ENCODE measurements around the gene TMEM225B. TPM values are rescaled to one million over a fixed set of nuclear protein-coding genes. Genes with fewer than 3 reads are reported as not detected.
"Not testable (repeated sequence)": the region's sequence is repeated elsewhere in the genome, so short reads cannot be mapped to it uniquely, and the experiment has no call there.

Gene TMEM225B, protein sequence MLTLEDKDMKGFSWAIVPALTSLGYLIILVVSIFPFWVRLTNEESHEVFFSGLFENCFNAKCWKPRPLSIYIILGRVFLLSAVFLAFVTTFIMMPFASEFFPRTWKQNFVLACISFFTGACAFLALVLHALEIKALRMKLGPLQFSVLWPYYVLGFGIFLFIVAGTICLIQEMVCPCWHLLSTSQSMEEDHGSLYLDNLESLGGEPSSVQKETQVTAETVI
- 1 to 10 TPM in 1 of 3 donors, under 1 TPM in 2; 0.49 to 1.1 (median 0.52) TPM for polyA plus RNA-seq

DNA sequence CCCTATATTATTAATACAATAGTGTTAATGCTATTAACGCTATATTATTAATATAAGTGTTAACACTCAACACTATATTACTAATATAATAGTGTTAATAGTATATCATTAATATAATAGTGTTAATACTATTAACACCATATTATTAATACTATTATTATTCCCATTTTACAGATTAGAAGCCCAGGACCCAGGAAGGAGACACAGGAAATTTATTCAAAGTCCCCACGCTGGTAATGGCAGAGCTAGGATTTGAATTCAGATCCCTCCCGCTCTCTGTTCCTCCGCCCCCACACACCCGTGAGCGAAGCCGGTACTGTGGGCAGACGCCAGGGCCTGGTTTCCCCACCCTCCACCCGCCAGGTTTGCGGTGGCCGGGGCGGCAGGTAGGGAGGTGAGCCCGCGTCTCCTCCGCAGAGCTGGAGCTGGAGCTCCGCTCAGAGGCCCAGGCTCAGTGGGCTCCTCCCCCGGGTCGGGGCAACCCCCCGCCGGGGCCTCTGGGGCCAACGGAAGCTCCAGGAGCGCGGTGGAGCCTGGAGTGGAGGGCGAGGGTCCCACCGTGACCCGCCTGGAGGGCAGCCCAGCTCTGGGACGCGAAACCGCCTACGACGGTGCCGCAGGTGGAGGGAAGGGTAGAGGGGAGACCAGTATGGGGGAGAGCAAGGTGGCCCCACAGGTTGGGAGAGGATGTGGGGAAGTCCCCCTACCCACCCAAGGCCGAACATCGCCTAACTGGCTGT lies at the start of gene TMEM225B:
Gene TMEM225B, plus strand, starts transcription at position 506 of the 740 bp plus-strand sequence. CDS start 6,122 bp downstream, outside the sequence.
- 66 to 74% (median 68%) methylated on average over 24 to 34 of the region's 34 CpGs for WGBS, 3 donors
- no peak within 1 kb of the TSS for H3K27ac ChIP-seq (ENCODE audit: low read depth, low read length)

DNA sequence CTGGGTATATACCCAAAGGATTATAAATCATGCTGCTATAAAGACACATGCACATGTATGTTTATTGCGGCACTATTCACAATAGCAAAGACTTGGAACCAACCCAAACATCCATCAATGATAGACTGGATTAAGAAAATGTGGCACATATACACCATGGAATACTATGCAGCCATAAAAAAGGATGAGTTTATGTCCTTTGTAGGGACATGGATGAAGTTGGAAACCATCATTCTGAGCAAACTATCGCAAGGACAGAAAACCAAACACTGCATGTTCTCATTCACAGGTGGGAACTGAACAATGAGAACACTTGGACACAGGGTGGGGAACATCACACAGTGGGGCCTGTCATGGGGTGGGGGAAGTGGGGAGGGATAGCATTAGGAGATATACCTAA lies 48.5 kb upstream of the TMEM225B start:
- not testable (repeated sequence) for H3K27ac ChIP-seq (ENCODE audit: low read depth, low read length)
- WGBS, 3 donors: 100% methylated on average over 1 of the region's 2 CpGs

DNA sequence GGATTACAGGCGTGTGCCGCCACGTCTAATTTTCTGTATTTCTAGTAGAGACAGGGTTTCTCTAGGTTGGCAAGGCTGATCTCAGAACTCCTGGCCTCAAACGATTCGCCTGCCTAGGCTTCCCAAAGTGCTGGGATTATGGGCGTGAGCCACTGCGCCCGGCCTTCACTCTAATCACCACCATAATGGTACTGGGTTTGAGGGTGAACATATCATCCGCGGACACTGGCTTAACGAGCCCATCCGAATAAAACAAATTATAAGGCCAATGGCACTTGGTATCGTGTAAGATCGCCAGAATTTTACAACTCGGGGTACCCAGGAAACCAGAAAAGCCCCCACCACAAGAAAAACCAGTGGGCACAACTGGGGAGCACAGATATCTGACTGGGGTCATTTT lies 46.7 kb upstream of the TMEM225B start:
- WGBS, 3 donors: 8 to 9% (median 9%) methylated on average over 15 of the region's 15 CpGs

DNA sequence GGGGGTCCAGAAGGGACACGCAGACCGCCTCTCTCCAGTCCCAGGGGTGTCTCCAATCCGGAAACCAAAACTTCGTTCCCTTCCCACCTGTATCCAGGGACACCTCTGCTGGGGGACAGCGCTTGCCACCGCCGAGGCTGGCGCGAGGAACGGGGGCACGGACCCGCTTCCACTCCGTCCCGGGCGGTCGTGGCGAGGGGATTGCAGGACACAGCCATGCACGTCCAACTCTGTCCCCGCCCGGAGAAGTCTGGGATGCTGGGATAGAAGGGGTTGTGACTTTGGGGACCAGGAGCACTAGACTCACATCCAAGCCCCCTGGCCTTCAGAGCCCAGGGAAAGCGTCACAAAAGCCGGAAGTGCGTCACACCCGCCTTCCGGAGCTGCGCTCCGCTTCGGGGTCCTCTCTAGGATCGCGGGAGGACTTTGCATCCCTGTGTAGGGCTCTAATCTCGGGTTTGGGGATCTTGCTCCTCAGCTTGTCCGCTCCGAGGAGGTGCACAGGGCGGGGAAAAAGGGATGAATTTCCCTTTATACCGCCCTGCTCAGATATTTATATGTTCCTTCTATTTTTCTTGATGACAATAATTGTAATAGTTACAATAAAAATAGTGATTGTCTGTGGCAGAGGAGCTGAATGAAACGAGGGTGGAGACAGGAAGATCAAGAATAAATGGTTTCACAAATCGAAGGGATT lies 46.2 kb upstream of the TMEM225B start, which contains the start of gene FAM200A:
Gene FAM200A, minus strand, starts transcription at position 348 of the 697 bp plus-strand sequence. CDS start 3,707 bp downstream, outside the sequence.
- no peak within 1 kb of the TSS for H3K27ac ChIP-seq (ENCODE audit: low read depth, low read length)
- WGBS, 3 donors: 0 to 1% (median 1%) methylated on average over 36 to 37 of the region's 37 CpGs

More for the DNA sequence above, 46.7 kb upstream of the TMEM225B start:
- no peak overlapping the region for H3K27ac ChIP-seq (ENCODE audit: low read depth, low read length)

DNA sequence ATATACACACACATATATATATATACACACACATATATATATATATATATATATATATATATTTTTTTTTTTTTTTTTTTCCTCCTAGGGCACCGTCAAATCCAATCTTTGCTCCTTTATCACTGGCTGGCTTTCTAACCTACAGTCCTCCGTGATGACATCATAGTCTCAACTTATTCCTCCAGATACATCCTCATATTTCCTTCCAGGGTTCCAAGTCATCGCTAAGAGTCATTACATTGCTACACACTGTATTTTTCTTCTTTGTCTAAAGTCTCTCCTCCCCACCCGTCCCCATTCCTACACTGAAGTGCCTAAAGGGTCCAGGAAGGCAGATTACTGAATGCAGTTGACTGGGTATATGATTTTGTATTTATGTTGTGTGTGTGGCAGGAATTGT lies 45.0 kb upstream of the TMEM225B start:
- 91 to 95% (median 94%) methylated on average over 4 of the region's 4 CpGs for WGBS, 3 donors
- no peak overlapping the region for H3K27ac ChIP-seq (ENCODE audit: low read depth, low read length)

DNA sequence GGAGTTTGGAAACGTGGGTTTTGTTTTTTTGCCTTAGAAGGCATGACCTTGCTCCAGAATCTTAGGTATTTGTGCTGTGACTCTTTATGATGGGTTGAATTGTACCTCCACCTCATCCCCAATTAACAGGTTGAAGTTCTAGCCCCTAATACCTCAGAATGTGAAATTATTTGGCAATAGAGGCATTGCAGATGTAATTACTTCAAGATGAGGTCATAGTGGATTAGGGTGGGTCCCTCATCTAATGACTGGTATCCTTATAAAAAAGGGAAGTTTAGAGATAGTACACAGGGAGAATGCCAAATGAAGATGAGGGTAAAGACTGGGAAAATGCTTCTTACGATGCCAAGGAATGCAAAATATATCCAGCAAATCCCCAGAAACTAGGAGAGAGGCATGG lies 43.1 kb upstream of the TMEM225B start:
- H3K27ac ChIP-seq (ENCODE audit: low read depth, low read length): no peak overlapping the region
- 71% methylated on average over 2 of the region's 2 CpGs for WGBS, 3 donors

DNA sequence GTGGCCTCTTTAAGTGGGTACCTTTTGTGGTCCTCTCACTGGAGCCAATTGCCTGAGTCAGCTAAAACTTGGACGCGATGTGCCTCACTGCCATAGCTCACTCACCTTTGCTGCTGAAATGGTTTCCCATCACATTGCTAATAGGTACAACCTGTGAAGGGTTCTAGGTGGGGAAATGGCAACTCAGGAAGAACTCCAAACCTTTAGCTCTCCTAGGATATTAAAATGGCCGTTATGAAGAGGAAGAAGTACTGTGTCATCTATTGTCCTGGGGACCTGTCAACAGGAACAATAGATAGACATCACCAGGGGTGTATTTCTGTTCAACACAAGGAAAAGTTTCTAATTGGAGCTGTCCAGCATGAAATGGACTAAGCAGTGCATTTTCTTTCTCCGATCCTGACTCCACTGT lies 40.9 kb upstream of the TMEM225B start:
- 71 to 78% (median 75%) methylated on average over 4 of the region's 4 CpGs for WGBS, 3 donors

DNA sequence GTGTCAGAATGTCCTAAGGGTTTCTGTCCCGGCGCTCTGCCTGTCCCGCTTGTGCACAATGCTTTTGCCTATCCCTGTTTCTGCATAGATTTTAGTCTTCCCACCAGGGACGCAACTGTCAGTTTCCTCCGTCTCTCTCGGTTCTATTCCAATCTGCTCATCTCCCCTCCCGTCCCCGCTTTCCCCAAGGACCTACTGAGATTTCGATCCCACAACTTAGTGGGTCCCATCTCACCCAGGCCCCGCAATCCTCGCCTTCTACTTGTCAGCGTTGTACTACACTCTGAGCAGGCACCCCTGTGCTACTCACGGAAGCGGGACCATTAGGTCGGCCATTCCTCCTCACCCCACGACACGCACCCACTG lies 40.1 kb upstream of the TMEM225B start:
- peak overlapping the region; percentile 76 for H3K27ac ChIP-seq (ENCODE audit: low read depth, low read length)
- WGBS, 3 donors: 1 to 2% (median 1%) methylated on average over 17 of the region's 17 CpGs

More for the DNA sequence above, 40.9 kb upstream of the TMEM225B start:
- H3K27ac ChIP-seq (ENCODE audit: low read depth, low read length): no peak overlapping the region

DNA sequence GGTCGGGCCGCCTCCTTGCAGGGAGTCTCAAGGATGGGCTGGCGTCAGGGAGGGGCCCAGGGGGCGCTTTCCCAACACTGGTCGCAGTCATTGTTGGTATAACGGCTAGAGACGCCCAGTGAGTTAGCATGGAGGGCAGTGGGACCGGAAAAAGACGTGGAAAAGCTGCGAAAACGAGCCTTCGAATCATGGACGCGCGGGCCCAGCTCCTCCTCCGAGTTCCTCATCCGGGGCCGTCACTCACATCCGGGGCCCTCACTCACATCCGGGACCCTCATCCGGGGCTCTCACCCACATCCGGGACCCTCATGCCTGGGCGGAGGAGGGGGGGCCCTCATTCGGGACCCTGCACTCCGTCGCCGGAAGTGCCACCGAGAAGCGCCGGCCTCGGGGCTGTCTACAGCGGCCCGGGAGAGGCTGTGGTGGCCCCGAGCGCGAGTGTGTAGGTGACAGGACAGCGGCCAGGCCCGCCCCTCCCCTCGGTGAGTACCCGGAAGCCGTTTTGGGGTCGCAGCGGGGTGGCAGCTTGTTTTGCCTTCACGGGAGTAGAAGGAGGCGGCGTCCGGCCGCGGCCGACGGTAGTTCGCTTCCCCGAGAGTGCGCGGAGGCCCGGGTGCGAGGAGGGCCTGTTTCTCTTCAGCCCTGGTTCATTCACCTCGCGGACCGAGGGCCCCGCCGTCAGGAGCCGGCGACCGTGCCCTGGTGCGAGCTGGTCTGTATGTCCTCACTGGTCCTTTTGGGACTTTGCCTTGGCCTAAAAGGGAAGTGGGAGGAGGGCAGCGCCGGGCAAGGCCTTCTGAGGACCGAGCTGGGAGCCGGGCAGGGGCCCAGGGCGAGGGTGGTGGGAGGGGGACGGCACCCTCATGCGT lies 39.5 kb upstream of the TMEM225B start, which contains the start of gene ZNF655:
Gene ZNF655, plus strand, starts transcription at position 337 of the 869 bp plus-strand sequence. CDS start 1,918 bp downstream, outside the sequence.
- WGBS, 3 donors: 0 to 1% (median 0%) methylated on average over 66 to 73 of the region's 73 CpGs
- peak within 1 kb of the TSS; percentile 76 for H3K27ac ChIP-seq (ENCODE audit: low read depth, low read length)

DNA sequence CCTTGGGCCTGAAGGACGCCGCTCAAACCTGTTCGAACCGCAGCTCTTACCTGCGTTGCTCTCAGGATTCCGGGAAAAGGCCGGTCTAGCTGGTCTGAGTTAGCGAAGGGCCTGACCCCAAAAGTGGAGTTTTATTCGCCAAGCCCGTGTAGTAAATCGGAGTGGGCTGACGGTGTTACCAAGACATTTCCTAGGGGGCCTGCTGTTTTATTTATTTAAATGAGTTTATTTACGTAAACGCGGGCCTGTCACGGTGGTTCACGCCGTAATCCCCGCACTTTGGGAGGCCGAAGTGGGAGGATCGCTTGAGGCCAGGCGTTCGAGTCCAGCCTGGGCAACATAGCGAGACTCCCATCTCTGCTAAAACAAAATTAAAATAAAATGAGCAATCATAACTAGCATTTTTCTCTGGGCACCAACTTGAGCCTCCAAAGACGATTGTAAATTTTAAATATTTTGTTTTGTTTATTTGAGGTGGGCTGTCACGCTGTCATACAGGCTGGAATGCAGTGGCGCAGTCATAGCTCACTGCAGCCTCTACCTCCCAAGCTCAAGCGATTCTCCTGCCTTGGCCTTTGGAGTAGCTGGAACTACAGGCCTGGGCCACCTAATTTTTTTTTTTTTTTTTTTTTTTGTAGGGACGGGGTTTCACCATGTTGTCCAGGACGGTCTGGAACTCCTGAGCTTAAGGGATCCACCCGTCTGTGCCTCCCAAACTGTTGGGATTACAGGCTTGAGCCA lies 38.7 kb upstream of the TMEM225B start:
- H3K27ac ChIP-seq (ENCODE audit: low read depth, low read length): peak overlapping the region; percentile 76
- 18 to 28% (median 26%) methylated on average over 31 of the region's 31 CpGs for WGBS, 3 donors

DNA sequence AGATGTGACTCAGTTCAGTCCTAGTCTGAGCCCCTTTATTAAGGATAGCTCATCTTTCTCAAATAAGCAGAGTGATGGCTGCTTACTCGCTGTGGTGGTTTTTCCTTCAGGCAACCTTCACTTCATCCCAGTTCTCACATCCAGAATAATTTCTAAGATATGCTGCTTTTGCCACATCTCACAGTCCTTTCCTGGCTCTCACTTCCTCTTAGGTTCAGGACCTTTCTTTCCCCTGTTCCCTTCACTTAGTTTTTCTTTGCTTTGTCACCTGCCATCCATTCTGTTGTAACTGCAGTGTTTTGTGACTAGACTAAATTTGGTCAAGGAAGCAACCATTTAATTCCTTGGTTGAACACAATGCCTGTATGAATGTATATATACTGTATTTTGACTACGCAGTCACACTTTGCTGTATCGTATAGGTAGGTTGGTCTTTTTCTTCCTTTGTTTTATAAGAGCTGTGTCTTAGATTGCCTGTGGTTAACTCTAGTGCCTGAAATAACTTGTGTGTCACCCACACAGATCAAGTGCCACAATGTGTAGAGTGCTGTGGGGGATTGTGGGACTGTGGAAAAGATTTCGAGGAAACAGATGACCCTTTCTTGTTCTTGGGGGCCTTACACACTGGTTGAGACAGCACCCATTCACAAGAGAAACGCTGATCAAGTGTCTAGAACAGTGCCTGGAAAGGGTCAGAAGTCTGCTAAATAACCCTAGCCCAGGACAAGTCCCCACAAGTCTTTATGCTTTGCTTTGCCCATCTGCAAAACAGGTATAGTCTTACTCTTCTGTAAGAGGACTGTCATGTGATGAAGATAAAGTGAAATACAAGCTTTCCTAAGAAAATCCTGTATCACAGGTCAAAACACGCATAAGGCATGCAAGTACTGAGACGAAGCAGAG lies 37.0 kb upstream of the TMEM225B start:
- no peak overlapping the region for H3K27ac ChIP-seq (ENCODE audit: low read depth, low read length)
- WGBS, 3 donors: 92 to 96% (median 94%) methylated on average over 7 of the region's 7 CpGs

DNA sequence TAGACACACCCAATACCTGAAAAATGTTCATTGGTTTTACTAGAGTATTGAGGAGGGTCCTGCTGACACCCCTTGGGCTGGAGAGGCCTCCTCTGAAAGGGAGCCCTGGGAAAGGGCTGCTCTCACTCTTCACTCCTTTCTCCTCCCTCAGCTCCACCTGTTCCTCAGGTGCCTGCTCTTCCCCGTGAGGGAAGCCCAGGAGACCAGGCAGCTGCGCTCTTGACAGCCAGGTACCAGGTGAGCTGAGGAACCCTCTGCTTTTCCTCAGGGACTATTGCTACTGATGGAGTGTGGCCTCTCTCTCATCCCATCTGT lies 36.4 kb upstream of the TMEM225B start:
- H3K27ac ChIP-seq (ENCODE audit: low read depth, low read length): no peak overlapping the region
- WGBS, 3 donors: 82 to 94% (median 94%) methylated on average over 2 of the region's 2 CpGs

DNA sequence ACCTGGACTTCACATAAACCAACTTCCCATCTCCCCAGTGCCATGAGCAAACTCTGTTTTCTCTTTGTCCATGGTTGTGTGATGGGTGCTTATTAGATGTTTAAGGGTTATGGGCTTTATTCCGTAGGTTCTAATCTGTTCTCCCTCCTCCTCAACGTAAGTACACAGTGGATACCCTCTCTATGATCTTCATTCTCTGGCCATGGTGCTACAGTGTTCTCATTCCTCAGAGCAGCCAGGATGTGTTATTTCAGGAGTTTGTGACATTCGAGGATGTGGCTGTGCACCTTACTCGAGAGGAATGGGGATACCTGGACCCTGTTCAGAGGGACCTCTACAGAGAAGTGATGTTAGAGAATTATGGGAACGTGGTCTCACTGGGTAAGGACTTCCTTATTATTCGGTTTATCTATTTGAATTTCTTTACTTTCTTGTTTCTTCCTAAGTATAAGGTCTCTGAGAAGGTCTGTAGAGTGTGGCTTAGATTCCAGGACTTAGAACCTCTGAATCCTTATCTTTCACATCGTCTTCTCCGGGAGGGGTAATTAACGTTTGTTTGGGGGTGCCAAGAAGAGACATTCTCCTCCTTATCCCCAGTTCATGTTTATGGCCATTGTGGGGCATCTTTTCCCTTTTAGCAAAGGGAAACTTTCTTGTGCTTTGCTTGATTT lies 35.8 kb upstream of the TMEM225B start:
- H3K27ac ChIP-seq (ENCODE audit: low read depth, low read length): no peak overlapping the region
- 79 to 87% (median 85%) methylated on average over 9 of the region's 9 CpGs for WGBS, 3 donors

DNA sequence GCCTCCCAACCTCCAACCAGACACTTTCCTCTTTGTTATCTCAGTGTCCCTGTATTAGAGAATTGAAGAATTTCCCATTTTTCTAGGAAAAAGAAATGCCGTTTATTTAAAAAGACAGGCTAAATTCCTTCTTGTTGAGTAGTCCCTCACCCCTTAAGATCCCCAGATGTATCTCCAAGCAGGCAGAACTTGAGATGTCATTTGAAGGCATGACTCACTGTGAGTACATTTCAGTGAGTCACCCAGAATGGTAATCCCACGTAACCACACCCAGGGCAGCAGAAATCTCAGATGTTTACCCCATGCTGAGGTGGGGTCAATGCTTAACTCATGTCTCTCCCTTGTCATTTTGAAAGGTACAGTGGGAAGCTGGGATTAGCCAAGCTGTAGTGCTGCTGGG lies 35.2 kb upstream of the TMEM225B start:
- H3K27ac ChIP-seq (ENCODE audit: low read depth, low read length): no peak overlapping the region
- WGBS, 3 donors: 42 to 55% (median 50%) methylated on average over 2 of the region's 2 CpGs

DNA sequence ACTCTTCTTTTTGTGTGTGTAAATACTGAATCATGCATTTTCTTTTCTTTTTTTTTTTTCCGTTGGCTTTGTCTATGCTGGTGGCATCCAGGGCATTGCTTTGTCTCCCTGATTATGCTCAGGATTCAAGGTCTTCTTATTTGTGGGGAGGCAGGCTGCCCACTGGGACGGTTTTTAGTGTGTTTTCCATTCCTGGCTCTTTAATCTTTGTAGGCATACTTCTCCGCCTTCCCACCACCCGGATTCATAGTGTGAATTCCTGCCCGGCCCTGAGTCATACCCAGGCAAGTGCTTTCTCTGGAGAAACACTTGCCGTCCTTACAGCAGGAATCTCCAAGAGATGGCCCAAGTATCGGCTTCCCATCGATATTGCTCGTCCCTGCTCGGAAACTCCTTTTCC lies 34.4 kb upstream of the TMEM225B start:
- 84 to 91% (median 88%) methylated on average over 10 of the region's 10 CpGs for WGBS, 3 donors
- H3K27ac ChIP-seq (ENCODE audit: low read depth, low read length): no peak overlapping the region

DNA sequence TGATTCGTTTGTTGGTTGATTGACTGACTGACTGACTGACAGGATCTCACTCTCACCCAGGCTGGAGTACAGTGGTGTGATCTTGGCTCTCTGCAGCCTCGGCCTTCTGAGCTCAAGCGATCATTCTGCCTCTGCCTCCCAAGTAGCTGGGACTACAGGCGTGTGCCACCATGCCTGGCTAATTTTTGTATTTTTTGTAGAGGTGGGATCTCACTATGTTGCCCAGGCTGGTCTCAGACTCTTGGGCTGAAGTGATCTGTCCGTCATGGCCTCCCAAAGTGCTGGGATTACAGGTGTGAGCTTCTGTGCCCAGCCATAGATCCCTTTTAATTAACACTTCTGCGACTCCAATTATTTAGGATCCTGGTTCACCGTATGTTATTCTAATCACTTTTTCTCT lies 29.3 kb upstream of the TMEM225B start:
- 94 to 97% (median 96%) methylated on average over 7 of the region's 7 CpGs for WGBS, 3 donors
- H3K27ac ChIP-seq (ENCODE audit: low read depth, low read length): not testable (repeated sequence)

Data from adipose tissue (tissue), 3 donors.